Caco-2 (cell line): ENCODE measurements around the gene SENP1. TPM values are rescaled to one million over a fixed set of nuclear protein-coding genes. Genes with fewer than 3 reads are reported as not detected.

Experiments used
- BruUV-seq: library from RNA; stranded (reverse); fragments of 400-500 nt; replicated peaks from 2 replicates; lab custom pipeline; 2021; lab: Mats Ljungman, UMichigan
- CTCF ChIA-PET: fragments of 300-600 bp; sonication (Branson Sonifier 250); formaldehyde crosslinking; loops from one replicate; lab custom pipeline; 2022; ENCODE audit warnings: antibody characterized with exemption; lab: Charles Lee
- POLR2A ChIA-PET: fragments of 300-600 bp; sonication (Branson Sonifier 250); formaldehyde crosslinking; loops from one replicate; lab custom pipeline; 2022; ENCODE audit warnings: antibody characterized with exemption; lab: Charles Lee
- DNase-seq, 2 experiments: peaks; one replicate each; pipeline versions ENCODE4 v3.0.0 to v3.0.0-alpha.2; 2020 to 2022
- H3K27me3 ChIP-seq: replicated peaks from 2 replicates; pipeline ENCODE4 v1.6.0; 2011; ENCODE audit warnings: low read length; ENCODE audit not compliant: control insufficient read depth, insufficient read depth
- H3K36me3 ChIP-seq: 2 replicates; pipeline ENCODE4 v1.5.1; 2011; ENCODE audit warnings: low read length; ENCODE audit not compliant: control insufficient read depth, insufficient read depth
- H3K4me1 ChIP-seq: fragments of 250-450 bp; sonication (Bioruptor Pico); 2 replicates; pipeline ENCODE4 v1.5.1; 2020; ENCODE audit warnings: mild to moderate bottlenecking
- H3K4me3 ChIP-seq: 2 replicates; pipeline ENCODE4 v1.5.1; 2011; ENCODE audit warnings: low read depth, mild to moderate bottlenecking, control low read depth, low read length
- H3K9me3 ChIP-seq: fragments of 250-450 bp; sonication (Bioruptor Pico); 2 replicates; pipeline ENCODE4 v1.5.1; 2020; ENCODE audit warnings: mild to moderate bottlenecking, moderate library complexity
- H3K27ac Mint-ChIP-seq: one replicate; pipeline ENCODE4 v1.8.0; 2022; ENCODE audit warnings: mixed read lengths; ENCODE audit not compliant: unreplicated experiment
- H3K27me3 Mint-ChIP-seq: one replicate; pipeline ENCODE4 v1.8.0; 2022; ENCODE audit warnings: mixed read lengths; ENCODE audit not compliant: insufficient read depth, unreplicated experiment
- H3K36me3 Mint-ChIP-seq: one replicate; pipeline ENCODE4 v1.8.0; 2022; ENCODE audit warnings: mild to moderate bottlenecking, mixed read lengths; ENCODE audit not compliant: insufficient read depth, unreplicated experiment
- H3K4me1 Mint-ChIP-seq: one replicate; pipeline ENCODE4 v1.8.0; 2022; ENCODE audit warnings: low read depth, mixed read lengths; ENCODE audit not compliant: unreplicated experiment
- H3K4me3 Mint-ChIP-seq: one replicate; pipeline ENCODE4 v1.8.0; 2022; ENCODE audit warnings: mild to moderate bottlenecking, moderate library complexity, mixed read lengths; ENCODE audit not compliant: unreplicated experiment
- H3K9me3 Mint-ChIP-seq: one replicate; pipeline ENCODE4 v1.8.0; 2022; ENCODE audit warnings: mixed read lengths; ENCODE audit not compliant: unreplicated experiment
- CTCF ChIP-seq, 2 experiments: fragments of 200-600 bp in 1 of 2; IDR thresholded peaks; 1 replicate in 1 of 2; 2 replicates in 1 of 2; pipeline versions ENCODE4 v1.5.1 to v1.8.0; 2011 to 2022; ENCODE audit warnings: antibody characterized with exemption in 1 of 2, control low read depth in 1 of 2, inconsistent platforms in 1 of 2, low read depth in 1 of 2, low read length in 1 of 2, mild to moderate bottlenecking in 1 of 2, moderate library complexity in 1 of 2; ENCODE audit not compliant: insufficient read depth in 1 of 2, severe bottlenecking in 1 of 2, unreplicated experiment in 1 of 2
- intact Hi-C: fragments of 100-400 bp; cut with micrococcal nuclease; formaldehyde crosslinking; loops from one replicate; pipeline ENCODE4 v1.10.0; 2022; ENCODE audit not compliant: unreplicated experiment
- total RNA-seq: library from RNA; stranded (reverse); gene quantifications from 2 replicates; pipeline ENCODE4 v1.2.3, GENCODE V29; 2022

The SENP1 gene
- total RNA-seq, 1 experiment from 2014 or later = 40.4 TPM

GRCh38 chr12:48106681-48107613, 1.1 kb upstream of the SENP1 start:
- no peak for TF ChIP-seq CTCF (IDR thresholded peaks at IDR 0.05; ENCODE audit: insufficient read depth in 1 of 2, low read depth in 1 of 2, low read length in 1 of 2, severe bottlenecking in 1 of 2, unreplicated experiment in 1 of 2)

GRCh38 chr12:48105321-48105866, 485 bp downstream of the SENP1 start:
- H3K27me3 Mint-ChIP-seq = no peaks in the 10 kb centered on the region
- peak overlapping the region; percentile 99 for H3K4me3 Mint-ChIP-seq
- Histone ChIP-seq H3K27me3 (no peaks in the 10 kb centered on the region), H3K4me1 (peaks cover 11% of the 10 kb centered on the region), H3K4me3 (peak overlapping the region; percentile 83), H3K36me3 (no peaks in the 10 kb centered on the region; the same call in 1 of the 2 replicates), H3K9me3 (no peaks in the 10 kb centered on the region)
- POLR2A ChIA-PET = interaction anchor here (0.6 to 2.4 kb wide), 4 partner anchors 14 to 201 kb away, joined by 3 to 17 read pairs (median 7); partner anchors contain the start of genes ASB8, PFKM and VDR
- H3K4me1 Mint-ChIP-seq = peaks cover 30% of the 10 kb centered on the region
- H3K9me3 Mint-ChIP-seq = no peaks in the 10 kb centered on the region
- peak overlapping the region; percentile 97 for H3K27ac Mint-ChIP-seq
- CTCF ChIA-PET = interaction anchor here (0.6 to 1.3 kb wide), 5 partner anchors 14 to 59 kb away, joined by 3 to 7 read pairs (median 4); partner anchors contain the start of genes ASB8 and PFKM
- intact Hi-C loops = no loop called here
- DNase-seq = no peak
- no TSS peak for BruUV-seq
- peaks cover 20% of the 10 kb centered on the region for H3K36me3 Mint-ChIP-seq
- no peak for TF ChIP-seq CTCF (IDR thresholded peaks at IDR 0.05; ENCODE audit: insufficient read depth in 1 of 2, low read depth in 1 of 2, low read length in 1 of 2, severe bottlenecking in 1 of 2, unreplicated experiment in 1 of 2)

More at GRCh38 chr12:48106681-48107613, 1.1 kb upstream of the SENP1 start:
- H3K27ac Mint-ChIP-seq = peak overlapping the region; percentile 97
- peaks cover 21% of the 10 kb centered on the region for H3K4me1 ChIP-seq
- no TSS peak for BruUV-seq
- no peaks in the 10 kb centered on the region for H3K36me3 ChIP-seq
- CTCF ChIA-PET = interaction anchor here (1.6 kb wide), 1 partner anchor 12 kb away, joined by 11 read pairs; the partner anchor contains the start of gene PFKM
- no peaks in the 10 kb centered on the region for H3K9me3 Mint-ChIP-seq
- peak overlapping the region; percentile 99 for H3K4me3 Mint-ChIP-seq
- peak in 1 of 2 experiments; percentile 6 for DNase-seq
- H3K27me3 ChIP-seq = no peaks in the 10 kb centered on the region
- H3K4me3 ChIP-seq = peak overlapping the region; percentile 83
- H3K9me3 ChIP-seq = no peaks in the 10 kb centered on the region
- H3K36me3 Mint-ChIP-seq = peaks cover 20% of the 10 kb centered on the region
- intact Hi-C loops = loop anchor here (1.0 to 2.0 kb wide), 3 partner anchors 12 to 66 kb away; partner anchors contain the start of genes ASB8 and PFKM
- H3K4me1 Mint-ChIP-seq = peaks cover 30% of the 10 kb centered on the region
- POLR2A ChIA-PET = interaction anchor here (0.5 to 2.4 kb wide), 3 partner anchors 12 to 49 kb away, joined by 3 to 17 read pairs (median 4); partner anchors contain the start of genes ASB8 and PFKM
- H3K27me3 Mint-ChIP-seq = no peaks in the 10 kb centered on the region

- Mint-ChIP-seq H3K4me1 (peaks cover 22% of the 10 kb centered on the region), H3K27ac (peak overlapping the region; percentile 97), H3K27me3 (no peaks in the 10 kb centered on the region), H3K9me3 (no peaks in the 10 kb centered on the region), H3K4me3 (peak overlapping the region; percentile 99), H3K36me3 (peaks cover 20% of the 10 kb centered on the region)
- DNase-seq = peak in 1 of 2 experiments; percentile 54
- intact Hi-C loops = no loop called here
- BruUV-seq = TSS peak; percentile 43
- Histone ChIP-seq H3K9me3 (no peaks in the 10 kb centered on the region), H3K27me3 (no peaks in the 10 kb centered on the region), H3K4me1 (peaks cover 10% of the 10 kb centered on the region), H3K36me3 (no peaks in the 10 kb centered on the region; the same call in 1 of the 2 replicates), H3K4me3 (peak overlapping the region; percentile 83)
- no peak for TF ChIP-seq CTCF (IDR thresholded peaks at IDR 0.05; ENCODE audit: insufficient read depth in 1 of 2, low read depth in 1 of 2, low read length in 1 of 2, severe bottlenecking in 1 of 2, unreplicated experiment in 1 of 2)
- ChIA-PET POLR2A (interaction anchor here (1.8 kb wide), 1 partner anchor 14 kb away, joined by 11 read pairs; the partner anchor contains the start of gene PFKM), CTCF (interaction anchor here (0.9 kb wide), 1 partner anchor 60 kb away, joined by 3 read pairs; no protein-coding TSS in a partner anchor)
Measured at GRCh38 chr12:48104531-48104930, 1.3 kb downstream of the SENP1 start.
